Measurements from ENCODE around the gene AK1. TPM values are rescaled to one million over a fixed set of nuclear protein-coding genes. Genes with fewer than 3 reads are reported as not detected.

AK1 gene
- total and polyA plus RNA-seq, 9 of the 15 experiments (the other 6 are each of a cell fraction or from before 2014, with no cell fraction given), result 10.1 to 71.8 (median 39.0) TPM

- no peak for TF ChIP-seq ZBTB49 (CRISPR knock-in tag; IDR thresholded peaks at IDR 0.05; ENCODE audit: borderline replicate concordance)
- TF ChIP-seq POLR3G (IDR thresholded peaks at IDR 0.05; ENCODE audit: extremely low read depth, insufficient read length, insufficient replicate concordance), result no peak
- TF ChIP-seq HDAC6 (IDR thresholded peaks at IDR 0.05; ENCODE audit: low read depth, low read length), result no peak
- no peak; the same call in 1 of the 2 replicates for TF ChIP-seq ZNF239 (CRISPR knock-in tag; IDR thresholded peaks at IDR 0.05)
- TF ChIP-seq HSF4 (CRISPR knock-in tag; IDR thresholded peaks at IDR 0.05; ENCODE audit: borderline replicate concordance), result no peak
- peak in 1 of 2 experiments; percentile 81; a peak in 3 of 4 replicates for TF ChIP-seq RCOR1 (IDR thresholded peaks at IDR 0.05; ENCODE audit: borderline replicate concordance in 1 of 2, low read depth in 2 of 2, low read length in 2 of 2)
- TF ChIP-seq KAT7 (CRISPR knock-in tag; IDR thresholded peaks at IDR 0.05; ENCODE audit: borderline replicate concordance), result 0 out of 2 replicates have a peak, but pooled peaks have one; percentile 8
- TF ChIP-seq MTA1 (IDR thresholded peaks at IDR 0.05; ENCODE audit: borderline replicate concordance), result no peak
- peak; percentile 69 for TF ChIP-seq POLR2A (conservative IDR thresholded peaks at IDR 0.05)
- TF ChIP-seq HDAC1 (IDR thresholded peaks at IDR 0.05), result peak in 1 of 2 experiments; percentile 34; a peak in 2 of 4 replicates
- no peak for TF ChIP-seq ERF (CRISPR knock-in tag; IDR thresholded peaks at IDR 0.05)
- TF ChIP-seq ZKSCAN1 (IDR thresholded peaks at IDR 0.05; ENCODE audit: low read depth, low read length), result no peak
- TF ChIP-seq ZNF740 (CRISPR knock-in tag; IDR thresholded peaks at IDR 0.05), result peak; percentile 94
- TF ChIP-seq ZNF740 (tag; IDR thresholded peaks at IDR 0.05), result peak in 1 of 2 experiments; percentile 77; a peak in 2 of 4 replicates
- TF ChIP-seq ZNF584 (CRISPR knock-in tag; IDR thresholded peaks at IDR 0.05; ENCODE audit: low read depth), result no peak
- TF ChIP-seq ZFP36 (IDR thresholded peaks at IDR 0.05; ENCODE audit: low read depth, low read length, partially characterized antibody), result no peak
- TF ChIP-seq RNF2 (IDR thresholded peaks at IDR 0.05), result peak; percentile 87; the same call in 1 of the 2 replicates
- TF ChIP-seq ZNF311 (CRISPR knock-in tag; IDR thresholded peaks at IDR 0.05), result no peak
- TF ChIP-seq BCOR (IDR thresholded peaks at IDR 0.05), result 0 out of 2 replicates have a peak, but pooled peaks have one; percentile 31
- TF ChIP-seq NEUROD1 (IDR thresholded peaks at IDR 0.05; ENCODE audit: borderline replicate concordance, low read depth, low read length, partially characterized antibody), result peak; percentile 29
- peak; percentile 24; the same call in 1 of the 2 replicates for TF ChIP-seq SMAD4 (CRISPR knock-in tag; conservative IDR thresholded peaks at IDR 0.05)
- TF ChIP-seq RBM22 (IDR thresholded peaks at IDR 0.05; ENCODE audit: low read depth, low read length, poor library complexity, severe bottlenecking), result no peak
- TF ChIP-seq FOXP1 (CRISPR knock-in tag; IDR thresholded peaks at IDR 0.05), result peak; percentile 61; the same call in 1 of the 2 replicates
- no peak for TF ChIP-seq ELF4 (CRISPR knock-in tag; IDR thresholded peaks at IDR 0.05)
- no peak for TF ChIP-seq MYBL2 (IDR thresholded peaks at IDR 0.05; ENCODE audit: low read depth)
- TF ChIP-seq MYBL2 (CRISPR knock-in tag; IDR thresholded peaks at IDR 0.05; ENCODE audit: borderline replicate concordance), result no peak
- peak; percentile 70 for TF ChIP-seq DPF2 (IDR thresholded peaks at IDR 0.05)
These were observed 26.3 kb upstream of the AK1 start (continued) for GRCh38 chr9:127903557-127904475.
